Measurements from ENCODE around the gene PPP1R10. TPM values are rescaled to one million over a fixed set of nuclear protein-coding genes. Genes with fewer than 3 reads are reported as not detected.

Gene PPP1R10
- total and polyA plus RNA-seq, 9 donors = 34.7 to 106 (median 76.0) TPM

DNA sequence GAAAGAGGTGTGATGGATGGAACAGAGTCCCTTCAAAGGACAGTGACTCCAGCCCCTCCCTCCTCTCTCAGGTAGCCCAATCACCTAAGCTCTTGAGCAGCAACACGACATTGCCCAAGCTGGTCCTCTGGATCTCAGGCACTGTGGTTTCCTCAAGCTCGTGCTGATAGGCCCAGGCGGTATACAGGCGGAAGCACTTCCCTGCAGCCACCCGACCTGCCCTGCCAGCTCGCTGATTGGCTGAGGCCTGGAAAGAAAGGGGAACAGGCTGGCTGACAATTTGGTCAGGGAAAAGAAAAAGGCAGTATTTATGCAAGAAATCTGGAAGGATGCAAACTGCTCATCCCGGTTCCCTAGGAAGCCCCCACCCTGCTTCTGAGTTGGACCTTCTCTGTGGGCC is 39.5 kb upstream of the PPP1R10 start:
- intact Hi-C loops (cut with DNase I) = loop anchor here in 1 of 4 donors (10.0 kb wide), 1 partner anchor 162 kb away; no protein-coding TSS in a partner anchor
- Histone ChIP-seq H3K27me3 (no peaks in the 10 kb centered on the region), H3K27ac (no peak overlapping the region), H3K4me1 (ENCODE audit: insufficient read depth) (no peaks in the 10 kb centered on the region), H3K9me3 (no peaks in the 10 kb centered on the region), H3K36me3 (no peaks in the 10 kb centered on the region), H3K4me3 (no peak overlapping the region)
- no peak for DNase-seq
- WGBS, 3 donors = 60 to 70% (median 69%) methylated on average over 7 of the region's 7 CpGs
- TF ChIP-seq, protein P1, sequence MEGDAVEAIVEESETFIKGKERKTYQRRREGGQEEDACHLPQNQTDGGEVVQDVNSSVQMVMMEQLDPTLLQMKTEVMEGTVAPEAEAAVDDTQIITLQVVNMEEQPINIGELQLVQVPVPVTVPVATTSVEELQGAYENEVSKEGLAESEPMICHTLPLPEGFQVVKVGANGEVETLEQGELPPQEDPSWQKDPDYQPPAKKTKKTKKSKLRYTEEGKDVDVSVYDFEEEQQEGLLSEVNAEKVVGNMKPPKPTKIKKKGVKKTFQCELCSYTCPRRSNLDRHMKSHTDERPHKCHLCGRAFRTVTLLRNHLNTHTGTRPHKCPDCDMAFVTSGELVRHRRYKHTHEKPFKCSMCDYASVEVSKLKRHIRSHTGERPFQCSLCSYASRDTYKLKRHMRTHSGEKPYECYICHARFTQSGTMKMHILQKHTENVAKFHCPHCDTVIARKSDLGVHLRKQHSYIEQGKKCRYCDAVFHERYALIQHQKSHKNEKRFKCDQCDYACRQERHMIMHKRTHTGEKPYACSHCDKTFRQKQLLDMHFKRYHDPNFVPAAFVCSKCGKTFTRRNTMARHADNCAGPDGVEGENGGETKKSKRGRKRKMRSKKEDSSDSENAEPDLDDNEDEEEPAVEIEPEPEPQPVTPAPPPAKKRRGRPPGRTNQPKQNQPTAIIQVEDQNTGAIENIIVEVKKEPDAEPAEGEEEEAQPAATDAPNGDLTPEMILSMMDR (IDR thresholded peaks at IDR 0.05) = no peak
- TF ChIP-seq EP300 (IDR thresholded peaks at IDR 0.05) (no peak), POLR2A (IDR thresholded peaks at IDR 0.05) (no peak)

GRCh38 chr6:30655743-30656094 is 38.7 kb upstream of the PPP1R10 start:
- H3K4me1 ChIP-seq (ENCODE audit: insufficient read depth) = no peaks in the 10 kb centered on the region
- WGBS, 3 donors = 84 to 93% (median 87%) methylated on average over 3 of the region's 3 CpGs
- no peak overlapping the region for H3K4me3 ChIP-seq
- H3K27ac ChIP-seq = no peak overlapping the region
- no peaks in the 10 kb centered on the region for H3K36me3 ChIP-seq
- intact Hi-C loops (cut with DNase I) = loop anchor here in 1 of 4 donors (10.0 kb wide), 1 partner anchor 161 kb away; no protein-coding TSS in a partner anchor
- no peaks in the 10 kb centered on the region for H3K9me3 ChIP-seq
- H3K27me3 ChIP-seq = no peaks in the 10 kb centered on the region
- TF ChIP-seq POLR2A (IDR thresholded peaks at IDR 0.05) (no peak), EP300 (IDR thresholded peaks at IDR 0.05) (no peak)
- TF ChIP-seq, protein P1 (IDR thresholded peaks at IDR 0.05) = no peak
- DNase-seq = no peak

GRCh38 chr6:30654798-30655742 is 38.0 kb upstream of the PPP1R10 start:
- Histone ChIP-seq H3K27me3 (no peaks in the 10 kb centered on the region), H3K9me3 (no peaks in the 10 kb centered on the region), H3K4me3 (no peak overlapping the region), H3K36me3 (no peaks in the 10 kb centered on the region), H3K4me1 (ENCODE audit: insufficient read depth) (no peaks in the 10 kb centered on the region), H3K27ac (no peak overlapping the region)
- intact Hi-C loops (cut with DNase I) = loop anchor here in 1 of 4 donors (10.0 kb wide), 1 partner anchor 160 kb away; no protein-coding TSS in a partner anchor
- 82 to 84% (median 82%) methylated on average over 19 of the region's 19 CpGs for WGBS, 3 donors
- TF ChIP-seq EP300 (IDR thresholded peaks at IDR 0.05) = no peak
- no peak for TF ChIP-seq POLR2A (IDR thresholded peaks at IDR 0.05)
- TF ChIP-seq, protein P1 (IDR thresholded peaks at IDR 0.05) = no peak
- DNase-seq = no peak

- TF ChIP-seq, protein P1 (IDR thresholded peaks at IDR 0.05) = no peak
- TF ChIP-seq EP300 (IDR thresholded peaks at IDR 0.05) (no peak), POLR2A (IDR thresholded peaks at IDR 0.05) (no peak)
- Histone ChIP-seq H3K27ac (no peak overlapping the region), H3K4me1 (ENCODE audit: insufficient read depth) (no peaks in the 10 kb centered on the region), H3K27me3 (no peaks in the 10 kb centered on the region), H3K4me3 (no peak overlapping the region), H3K9me3 (no peaks in the 10 kb centered on the region), H3K36me3 (no peaks in the 10 kb centered on the region)
- intact Hi-C loops (cut with DNase I) = loop anchor here in 1 of 4 donors (10.0 kb wide), 1 partner anchor 156 kb away; no protein-coding TSS in a partner anchor
- DNase-seq = no peak
- WGBS, 3 donors = 85 to 88% (median 86%) methylated on average over 12 of the region's 12 CpGs
Measured at GRCh38 chr6:30651143-30651542, 34.1 kb upstream of the PPP1R10 start.
